HCT116 (cell line): ENCODE measurements around the gene PTGR2. TPM values are rescaled to one million over a fixed set of nuclear protein-coding genes. Genes with fewer than 3 reads are reported as not detected.

Experiments
- ATAC-seq: fragments of 200-7000 bp; cut with Tn5 transposase; 2 replicates; pipeline ENCODE4 v1.9.1; 2020; ENCODE audit warnings: mild to moderate bottlenecking, moderate library complexity
- BruUV-seq: library from RNA; stranded (reverse); fragments of 400-500 nt; replicated peaks from 2 replicates; lab custom pipeline; 2021; lab: Mats Ljungman, UMichigan
- CTCF ChIA-PET: fragments of 300-600 bp; sonication (Branson Sonifier 250); formaldehyde crosslinking; loops from one replicate; lab custom pipeline; 2021; ENCODE audit warnings: antibody characterized with exemption; lab: Charles Lee
- POLR2A ChIA-PET: fragments of 300-600, 350-600 bp; sonication (Branson Sonifier 250); formaldehyde crosslinking; loops from one replicate; lab custom pipeline; 2021; ENCODE audit warnings: antibody characterized with exemption; lab: Charles Lee
- RAD21 ChIA-PET, 2 experiments: fragments of 300-600 bp; sonication (Branson Sonifier 250); formaldehyde crosslinking; loops; one replicate each; lab custom pipeline; 2023; ENCODE audit warnings: low total read pairs in 2 of 2; ENCODE audit not compliant: uncharacterized antibody in 2 of 2, unreplicated experiment in 2 of 2, low non-redundant PET in 1 of 2; lab: Charles Lee
- DNase-seq: peaks from one replicate; pipeline ENCODE4 v3.0.0-alpha.2; 2010; ENCODE audit warnings: low read depth, low spot score
- H2AFZ ChIP-seq: fragments of 200-600 bp; shearing (Covaris generic), sonication (generic); 2 replicates; pipeline ENCODE4 v1.6.1; 2017; ENCODE audit warnings: low read depth, mixed run types, mixed read lengths, antibody characterized with exemption, low read length; ENCODE audit not compliant: poor library complexity, severe bottlenecking
- H3K27ac ChIP-seq: 2 replicates; pipeline ENCODE4 v1.5.1; 2012; ENCODE audit warnings: low read depth, low read length
- H3K27me3 ChIP-seq: fragments of 200-600 bp; sonication (generic); 2 replicates; pipeline ENCODE4 v1.6.1; 2016; ENCODE audit warnings: mixed run types, low read length, mixed read lengths; ENCODE audit not compliant: insufficient read depth
- H3K36me3 ChIP-seq, 2 experiments: fragments of 200-500 bp in 1 of 2; fragments of 200-600 bp in 1 of 2; sonication (Bioruptor generic) in 1 of 2; sonication (generic) in 1 of 2; 2 replicates each; pipeline versions ENCODE4 v1.5.1 to v1.6.1; 2014 to 2016; ENCODE audit warnings: low read length in 2 of 2, inconsistent platforms in 1 of 2, mixed read lengths in 1 of 2, mixed run types in 1 of 2; ENCODE audit not compliant: insufficient read depth in 2 of 2, control insufficient read depth in 1 of 2
- H3K4me1 ChIP-seq, 2 experiments: fragments of 200-600 bp in 1 of 2; sonication (generic) in 1 of 2; 2 replicates each; pipeline versions ENCODE4 v1.5.1 to v1.6.1; 2012 to 2017; ENCODE audit warnings: low read length in 2 of 2, inconsistent platforms in 1 of 2, mild to moderate bottlenecking in 1 of 2, mixed read lengths in 1 of 2, mixed run types in 1 of 2, moderate library complexity in 1 of 2; ENCODE audit not compliant: insufficient read depth in 2 of 2, control insufficient read depth in 1 of 2
- H3K4me2 ChIP-seq: fragments of 200-600 bp; sonication (generic); 2 replicates; pipeline ENCODE4 v1.6.1; 2017; ENCODE audit warnings: mixed run types, low read length, mixed read lengths
- H3K4me3 ChIP-seq, 2 experiments: fragments of 200-600 bp in 1 of 2; sonication (generic) in 1 of 2; replicated peaks in 1 of 2; 2 replicates each; pipeline ENCODE4 v1.5.1; 2011 to 2016; ENCODE audit warnings: low read length in 2 of 2, control low read depth in 1 of 2, low read depth in 1 of 2, mild to moderate bottlenecking in 1 of 2, mixed read lengths in 1 of 2, mixed run types in 1 of 2
- H3K79me2 ChIP-seq: fragments of 200-600 bp; sonication (generic); 2 replicates; pipeline ENCODE4 v1.6.1; 2017; ENCODE audit warnings: mild to moderate bottlenecking, mixed run types, low read length, moderate library complexity, mixed read lengths; ENCODE audit not compliant: insufficient read depth
- H3K9ac ChIP-seq: fragments of 200-600 bp; sonication (generic); 2 replicates; pipeline ENCODE4 v1.6.1; 2016; ENCODE audit warnings: low read length, mixed read lengths
- H3K9me2 ChIP-seq: fragments of 200-600 bp; sonication (generic), shearing (Covaris generic); 2 replicates; pipeline ENCODE4 v1.6.1; 2017; ENCODE audit warnings: mixed run types, mild to moderate bottlenecking, moderate library complexity; ENCODE audit not compliant: insufficient read depth
- H3K9me3 ChIP-seq, 2 experiments: fragments of 200-500 bp in 1 of 2; fragments of 200-600 bp in 1 of 2; sonication (Bioruptor generic) in 1 of 2; sonication (generic) in 1 of 2; 2 replicates each; pipeline ENCODE4 v1.6.1; 2014 to 2017; ENCODE audit warnings: low read length in 2 of 2, mixed read lengths in 2 of 2, inconsistent platforms in 1 of 2, low read depth in 1 of 2, mild to moderate bottlenecking in 1 of 2, mixed run types in 1 of 2, moderate library complexity in 1 of 2; ENCODE audit not compliant: control insufficient read depth in 1 of 2, insufficient read depth in 1 of 2
- H4K20me1 ChIP-seq: fragments of 200-600 bp; sonication (generic), shearing (Covaris generic); 2 replicates; pipeline ENCODE4 v1.6.1; 2017; ENCODE audit warnings: mixed run types, mild to moderate bottlenecking, moderate library complexity; ENCODE audit not compliant: insufficient read depth
- CBX3 ChIP-seq: IDR thresholded peaks from 2 replicates; pipeline ENCODE4 v1.6.1; 2012; ENCODE audit warnings: low read depth
- EGR1 ChIP-seq: IDR thresholded peaks from 2 replicates; pipeline ENCODE4 v1.6.1; 2012; ENCODE audit warnings: low read depth
- EZH2 ChIP-seq: fragments of 200-600 bp; sonication (generic); IDR thresholded peaks from 2 replicates; pipeline ENCODE4 v1.6.1; 2017; ENCODE audit warnings: antibody characterized with exemption, mixed run types
- POLR2A ChIP-seq: IDR thresholded peaks from 2 replicates; pipeline ENCODE4 v1.7.0; 2011; ENCODE audit warnings: borderline replicate concordance; ENCODE audit not compliant: insufficient read depth, insufficient read length; ENCODE audit errors: extremely low read depth
- intact Hi-C: fragments of 100-400 bp; cut with micrococcal nuclease; formaldehyde crosslinking; loops from 2 replicates; pipeline ENCODE4 v1.10.0; 2022
- total RNA-seq: library from RNA; stranded (reverse); gene quantifications from one replicate; pipeline ENCODE4 v1.2.1, GENCODE V29; 2021; ENCODE audit not compliant: unreplicated experiment
- TF ChIP-seq, protein P1 (sequence below): IDR thresholded peaks from 2 replicates; pipeline ENCODE4 v1.6.1; 2012
- TF ChIP-seq, protein P2 (sequence below): IDR thresholded peaks from 2 replicates; pipeline ENCODE4 v1.6.1; 2011; ENCODE audit warnings: mild to moderate bottlenecking, low read length, moderate library complexity; ENCODE audit not compliant: insufficient replicate concordance; ENCODE audit errors: extremely low read depth
- TF ChIP-seq, protein P3 (sequence below), 3 experiments: fragments of 200-600 bp in 1 of 3; sonication (generic) in 1 of 3; IDR thresholded peaks in 2 of 3; conservative IDR thresholded peaks in 1 of 3; 2 replicates each; pipeline ENCODE4 v1.5.1; 2012 to 2017; ENCODE audit warnings: low read depth in 2 of 3, low read length in 2 of 3, antibody characterized with exemption in 1 of 3, borderline replicate concordance in 1 of 3, control low read depth in 1 of 3, mild to moderate bottlenecking in 1 of 3, mixed read lengths in 1 of 3, mixed run types in 1 of 3, moderate library complexity in 1 of 3; ENCODE audit not compliant: insufficient read depth in 1 of 3
- TF ChIP-seq, protein P4 (sequence below): IDR thresholded peaks from 2 replicates; pipeline ENCODE4 v1.6.1; 2012; ENCODE audit warnings: low read depth

The PTGR2 gene
- total RNA-seq, 1 experiment from 2014 or later: 22.1 TPM

DNA sequence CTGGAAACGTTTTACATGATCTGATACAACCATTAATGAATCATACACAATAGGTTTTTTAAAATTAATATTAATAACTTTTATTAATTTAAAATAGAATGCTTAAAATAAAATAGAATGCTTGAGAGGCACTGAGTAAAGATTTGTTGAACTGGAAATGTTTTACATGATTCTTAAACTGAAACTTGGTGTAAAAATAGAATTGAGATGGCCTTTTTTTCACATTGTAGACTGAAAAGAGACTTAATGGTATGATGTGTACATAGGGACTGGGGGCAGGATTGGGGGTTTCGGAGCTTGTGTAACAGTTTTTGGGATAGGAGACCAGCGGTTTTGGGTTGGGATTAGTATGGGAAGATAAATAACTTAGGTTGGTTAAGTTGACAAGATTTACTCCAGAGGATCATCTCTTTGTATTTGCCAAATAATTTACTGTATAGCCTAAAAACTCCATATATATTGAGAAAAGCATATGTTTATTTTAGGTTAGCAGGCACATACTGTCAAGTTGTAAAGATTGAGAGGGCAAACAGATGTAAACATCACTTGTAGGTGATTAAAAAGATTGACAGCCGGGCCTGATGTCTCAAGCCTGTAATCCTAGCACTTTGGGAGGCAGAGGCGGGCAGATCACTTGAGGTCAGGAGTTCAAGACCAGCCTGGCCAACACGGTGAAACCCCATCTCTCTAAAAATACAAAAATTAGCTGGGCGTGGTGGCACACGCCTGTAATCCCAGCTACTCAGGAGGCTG lies 33.0 kb downstream of the PTGR2 start:
- intact Hi-C loops: no loop called here
- Histone ChIP-seq H3K9me2 (no peaks in the 10 kb centered on the region), H3K36me3 (peaks cover 0 to 4% of the 10 kb centered on the region in 2 experiments; a peak in 2 of 4 replicates), H3K4me2 (no peak overlapping the region), H3K27me3 (no peaks in the 10 kb centered on the region), H4K20me1 (no peaks in the 10 kb centered on the region), H3K79me2 (peaks cover 29% of the 10 kb centered on the region), H3K9me3 (no peaks in the 10 kb centered on the region), H3K9ac (no peak overlapping the region), H3K27ac (no peak overlapping the region), H3K4me1 (peaks cover 9 to 27% of the 10 kb centered on the region in 2 experiments), H3K4me3 (no peak overlapping the region), H2AFZ (no peak overlapping the region)
- CTCF ChIA-PET: no interaction called here
- TF ChIP-seq, protein P1, sequence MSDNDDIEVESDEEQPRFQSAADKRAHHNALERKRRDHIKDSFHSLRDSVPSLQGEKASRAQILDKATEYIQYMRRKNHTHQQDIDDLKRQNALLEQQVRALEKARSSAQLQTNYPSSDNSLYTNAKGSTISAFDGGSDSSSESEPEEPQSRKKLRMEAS: no peak
- TF ChIP-seq, protein P2, sequence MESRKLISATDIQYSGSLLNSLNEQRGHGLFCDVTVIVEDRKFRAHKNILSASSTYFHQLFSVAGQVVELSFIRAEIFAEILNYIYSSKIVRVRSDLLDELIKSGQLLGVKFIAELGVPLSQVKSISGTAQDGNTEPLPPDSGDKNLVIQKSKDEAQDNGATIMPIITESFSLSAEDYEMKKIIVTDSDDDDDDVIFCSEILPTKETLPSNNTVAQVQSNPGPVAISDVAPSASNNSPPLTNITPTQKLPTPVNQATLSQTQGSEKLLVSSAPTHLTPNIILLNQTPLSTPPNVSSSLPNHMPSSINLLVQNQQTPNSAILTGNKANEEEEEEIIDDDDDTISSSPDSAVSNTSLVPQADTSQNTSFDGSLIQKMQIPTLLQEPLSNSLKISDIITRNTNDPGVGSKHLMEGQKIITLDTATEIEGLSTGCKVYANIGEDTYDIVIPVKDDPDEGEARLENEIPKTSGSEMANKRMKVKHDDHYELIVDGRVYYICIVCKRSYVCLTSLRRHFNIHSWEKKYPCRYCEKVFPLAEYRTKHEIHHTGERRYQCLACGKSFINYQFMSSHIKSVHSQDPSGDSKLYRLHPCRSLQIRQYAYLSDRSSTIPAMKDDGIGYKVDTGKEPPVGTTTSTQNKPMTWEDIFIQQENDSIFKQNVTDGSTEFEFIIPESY: no peak
- TF ChIP-seq POLR2A: no peak
- TF ChIP-seq CBX3: no peak
- no peak for TF ChIP-seq EGR1
- TF ChIP-seq EZH2: no peak
- TF ChIP-seq, protein P3, sequence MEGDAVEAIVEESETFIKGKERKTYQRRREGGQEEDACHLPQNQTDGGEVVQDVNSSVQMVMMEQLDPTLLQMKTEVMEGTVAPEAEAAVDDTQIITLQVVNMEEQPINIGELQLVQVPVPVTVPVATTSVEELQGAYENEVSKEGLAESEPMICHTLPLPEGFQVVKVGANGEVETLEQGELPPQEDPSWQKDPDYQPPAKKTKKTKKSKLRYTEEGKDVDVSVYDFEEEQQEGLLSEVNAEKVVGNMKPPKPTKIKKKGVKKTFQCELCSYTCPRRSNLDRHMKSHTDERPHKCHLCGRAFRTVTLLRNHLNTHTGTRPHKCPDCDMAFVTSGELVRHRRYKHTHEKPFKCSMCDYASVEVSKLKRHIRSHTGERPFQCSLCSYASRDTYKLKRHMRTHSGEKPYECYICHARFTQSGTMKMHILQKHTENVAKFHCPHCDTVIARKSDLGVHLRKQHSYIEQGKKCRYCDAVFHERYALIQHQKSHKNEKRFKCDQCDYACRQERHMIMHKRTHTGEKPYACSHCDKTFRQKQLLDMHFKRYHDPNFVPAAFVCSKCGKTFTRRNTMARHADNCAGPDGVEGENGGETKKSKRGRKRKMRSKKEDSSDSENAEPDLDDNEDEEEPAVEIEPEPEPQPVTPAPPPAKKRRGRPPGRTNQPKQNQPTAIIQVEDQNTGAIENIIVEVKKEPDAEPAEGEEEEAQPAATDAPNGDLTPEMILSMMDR (IDR thresholded peaks at IDR 0.05 in 2 of 3, conservative IDR thresholded peaks at IDR 0.05 in 1 of 3; ENCODE audit: borderline replicate concordance in 1 of 3, insufficient read depth in 1 of 3, low read depth in 2 of 3, low read length in 2 of 3): no peak
- TF ChIP-seq, protein P4, sequence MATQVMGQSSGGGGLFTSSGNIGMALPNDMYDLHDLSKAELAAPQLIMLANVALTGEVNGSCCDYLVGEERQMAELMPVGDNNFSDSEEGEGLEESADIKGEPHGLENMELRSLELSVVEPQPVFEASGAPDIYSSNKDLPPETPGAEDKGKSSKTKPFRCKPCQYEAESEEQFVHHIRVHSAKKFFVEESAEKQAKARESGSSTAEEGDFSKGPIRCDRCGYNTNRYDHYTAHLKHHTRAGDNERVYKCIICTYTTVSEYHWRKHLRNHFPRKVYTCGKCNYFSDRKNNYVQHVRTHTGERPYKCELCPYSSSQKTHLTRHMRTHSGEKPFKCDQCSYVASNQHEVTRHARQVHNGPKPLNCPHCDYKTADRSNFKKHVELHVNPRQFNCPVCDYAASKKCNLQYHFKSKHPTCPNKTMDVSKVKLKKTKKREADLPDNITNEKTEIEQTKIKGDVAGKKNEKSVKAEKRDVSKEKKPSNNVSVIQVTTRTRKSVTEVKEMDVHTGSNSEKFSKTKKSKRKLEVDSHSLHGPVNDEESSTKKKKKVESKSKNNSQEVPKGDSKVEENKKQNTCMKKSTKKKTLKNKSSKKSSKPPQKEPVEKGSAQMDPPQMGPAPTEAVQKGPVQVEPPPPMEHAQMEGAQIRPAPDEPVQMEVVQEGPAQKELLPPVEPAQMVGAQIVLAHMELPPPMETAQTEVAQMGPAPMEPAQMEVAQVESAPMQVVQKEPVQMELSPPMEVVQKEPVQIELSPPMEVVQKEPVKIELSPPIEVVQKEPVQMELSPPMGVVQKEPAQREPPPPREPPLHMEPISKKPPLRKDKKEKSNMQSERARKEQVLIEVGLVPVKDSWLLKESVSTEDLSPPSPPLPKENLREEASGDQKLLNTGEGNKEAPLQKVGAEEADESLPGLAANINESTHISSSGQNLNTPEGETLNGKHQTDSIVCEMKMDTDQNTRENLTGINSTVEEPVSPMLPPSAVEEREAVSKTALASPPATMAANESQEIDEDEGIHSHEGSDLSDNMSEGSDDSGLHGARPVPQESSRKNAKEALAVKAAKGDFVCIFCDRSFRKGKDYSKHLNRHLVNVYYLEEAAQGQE: no peak
- no peak for ATAC-seq
- no TSS peak for BruUV-seq
- RAD21 ChIA-PET: no interaction called here
- POLR2A ChIA-PET: no interaction called here
- DNase-seq: no peak
